ENCODE results near the gene OBP2B.
"Not testable (repeated sequence)": the region's sequence is repeated elsewhere in the genome, so short reads cannot be mapped to it uniquely, and the experiment has no call there.

The OBP2B gene

GRCh38 chr9:133180953-133181352 is 28.1 kb downstream of the OBP2B start:
- H3K9me3 ChIP-seq (ENCODE audit: control extremely low read depth in 1 of 5, control insufficient read depth in 4 of 5, insufficient read depth in 2 of 5, low read depth in 1 of 5, low read length in 4 of 5) = no peaks in the 10 kb centered on the region
- peaks cover 0 to 4% (median 0%) of the 10 kb centered on the region in 5 experiments for H3K27me3 ChIP-seq (replicated peaks in 2 of 5; ENCODE audit: control insufficient read depth in 4 of 5, insufficient read depth in 5 of 5, low read length in 4 of 5)
- no peak overlapping the region for H3K4me3 ChIP-seq (ENCODE audit: control insufficient read depth in 1 of 7, extremely low read depth in 1 of 7, insufficient read depth in 4 of 7, low read depth in 2 of 7, low read length in 6 of 7)
- peaks cover 0 to 12% (median 6%) of the 10 kb centered on the region in 4 experiments for H3K4me1 ChIP-seq (ENCODE audit: control extremely low read depth in 1 of 4, control insufficient read depth in 4 of 4, insufficient read depth in 4 of 4, low read length in 3 of 4)
- ChIA-PET POLR2A (interaction anchor here (0.6 kb wide), 1 partner anchor 10 kb away, joined by 4 read pairs; no protein-coding TSS in a partner anchor), CTCF (interaction anchor here (0.9 to 2.2 kb wide), 10 partner anchors 21 to 190 kb away, joined by 3 to 10 read pairs (median 3); partner anchors contain the start of genes SURF1 and SURF2)
- DNase-seq = no peak
- H3K36me3 ChIP-seq (ENCODE audit: control insufficient read depth in 4 of 4, insufficient read depth in 4 of 4, low read length in 3 of 4) = no peaks in the 10 kb centered on the region
- H3K27ac ChIP-seq (ENCODE audit: insufficient read depth in 1 of 2, low read depth in 1 of 2, low read length in 2 of 2, poor library complexity in 1 of 2, severe bottlenecking in 2 of 2) = no peak overlapping the region
- WGBS (ENCODE audit: insufficient coverage) = 95% methylated on average over 4 of the region's 5 CpGs

- ChIA-PET CTCF (interaction anchor here (0.8 to 2.4 kb wide), 3 partner anchors 11 to 61 kb away, joined by 3 to 10 read pairs (median 4); no protein-coding TSS in a partner anchor), POLR2A (interaction anchor here (0.6 kb wide), 1 partner anchor 911 kb away, joined by 3 read pairs; no protein-coding TSS in a partner anchor)
- no peaks in the 10 kb centered on the region for H3K36me3 ChIP-seq (ENCODE audit: control insufficient read depth in 4 of 4, insufficient read depth in 4 of 4, low read length in 3 of 4)
- 100% methylated on average over 6 of the region's 7 CpGs for WGBS (ENCODE audit: insufficient coverage)
- no peak for DNase-seq
- no peaks in the 10 kb centered on the region for H3K9me3 ChIP-seq (ENCODE audit: control extremely low read depth in 1 of 5, control insufficient read depth in 4 of 5, insufficient read depth in 2 of 5, low read depth in 1 of 5, low read length in 4 of 5)
- H3K4me3 ChIP-seq (ENCODE audit: control insufficient read depth in 1 of 7, extremely low read depth in 1 of 7, insufficient read depth in 4 of 7, low read depth in 2 of 7, low read length in 6 of 7) = no peak overlapping the region
- peaks cover 0 to 1% (median 0%) of the 10 kb centered on the region in 5 experiments for H3K27me3 ChIP-seq (replicated peaks in 2 of 5; ENCODE audit: control insufficient read depth in 4 of 5, insufficient read depth in 5 of 5, low read length in 4 of 5)
- no peak overlapping the region for H3K27ac ChIP-seq (ENCODE audit: insufficient read depth in 1 of 2, low read depth in 1 of 2, low read length in 2 of 2, poor library complexity in 1 of 2, severe bottlenecking in 2 of 2)
- no peaks in the 10 kb centered on the region for H3K4me1 ChIP-seq (ENCODE audit: control extremely low read depth in 1 of 4, control insufficient read depth in 4 of 4, insufficient read depth in 4 of 4, low read length in 3 of 4)
Observed at GRCh38 chr9:133173056-133173455, 36.0 kb downstream of the OBP2B start.

- H3K4me3 ChIP-seq (ENCODE audit: control insufficient read depth in 1 of 7, extremely low read depth in 1 of 7, insufficient read depth in 4 of 7, low read depth in 2 of 7, low read length in 6 of 7) = no peak overlapping the region
- DNase-seq = no peak
- peaks cover 0 to 5% (median 0%) of the 10 kb centered on the region in 4 experiments for H3K4me1 ChIP-seq (ENCODE audit: control extremely low read depth in 1 of 4, control insufficient read depth in 4 of 4, insufficient read depth in 4 of 4, low read length in 3 of 4)
- H3K27me3 ChIP-seq (replicated peaks in 2 of 5; ENCODE audit: control insufficient read depth in 4 of 5, insufficient read depth in 5 of 5, low read length in 4 of 5) = no peaks in the 10 kb centered on the region
- H3K27ac ChIP-seq (ENCODE audit: insufficient read depth in 1 of 2, low read depth in 1 of 2, low read length in 2 of 2, poor library complexity in 1 of 2, severe bottlenecking in 2 of 2) = no peak overlapping the region
- POLR2A ChIA-PET = no interaction called here
- 90% methylated on average over 25 of the region's 29 CpGs for WGBS (ENCODE audit: insufficient coverage)
- H3K36me3 ChIP-seq (ENCODE audit: control insufficient read depth in 4 of 4, insufficient read depth in 4 of 4, low read length in 3 of 4) = no peaks in the 10 kb centered on the region
- CTCF ChIA-PET = interaction anchor here (1.0 to 2.4 kb wide), 2 partner anchors 13 to 14 kb away, joined by 4 to 10 read pairs; no protein-coding TSS in a partner anchor
- no peaks in the 10 kb centered on the region for H3K9me3 ChIP-seq (ENCODE audit: control extremely low read depth in 1 of 5, control insufficient read depth in 4 of 5, insufficient read depth in 2 of 5, low read depth in 1 of 5, low read length in 4 of 5)
Observed at GRCh38 chr9:133171161-133171961, 37.7 kb downstream of the OBP2B start.

GRCh38 chr9:133170716-133171115 is 38.3 kb downstream of the OBP2B start:
- no peaks in the 10 kb centered on the region for H3K9me3 ChIP-seq (ENCODE audit: control extremely low read depth in 1 of 5, control insufficient read depth in 4 of 5, insufficient read depth in 2 of 5, low read depth in 1 of 5, low read length in 4 of 5)
- no peaks in the 10 kb centered on the region for H3K27me3 ChIP-seq (replicated peaks in 2 of 5; ENCODE audit: control insufficient read depth in 4 of 5, insufficient read depth in 5 of 5, low read length in 4 of 5)
- H3K27ac ChIP-seq (ENCODE audit: insufficient read depth in 1 of 2, low read depth in 1 of 2, low read length in 2 of 2, poor library complexity in 1 of 2, severe bottlenecking in 2 of 2) = no peak overlapping the region
- 99% methylated on average over 8 of the region's 11 CpGs for WGBS (ENCODE audit: insufficient coverage)
- no peaks in the 10 kb centered on the region for H3K36me3 ChIP-seq (ENCODE audit: control insufficient read depth in 4 of 4, insufficient read depth in 4 of 4, low read length in 3 of 4)
- CTCF ChIA-PET = interaction anchor here (1.0 to 2.4 kb wide), 2 partner anchors 12 to 15 kb away, joined by 4 to 10 read pairs; no protein-coding TSS in a partner anchor
- POLR2A ChIA-PET = interaction anchor here (0.7 kb wide), 1 partner anchor 10 kb away, joined by 4 read pairs; no protein-coding TSS in a partner anchor
- no peak overlapping the region for H3K4me3 ChIP-seq (ENCODE audit: control insufficient read depth in 1 of 7, extremely low read depth in 1 of 7, insufficient read depth in 4 of 7, low read depth in 2 of 7, low read length in 6 of 7)
- peaks cover 0 to 5% (median 0%) of the 10 kb centered on the region in 4 experiments for H3K4me1 ChIP-seq (ENCODE audit: control extremely low read depth in 1 of 4, control insufficient read depth in 4 of 4, insufficient read depth in 4 of 4, low read length in 3 of 4)
- no peak for DNase-seq

- H3K9me3 ChIP-seq (ENCODE audit: control extremely low read depth in 1 of 5, control insufficient read depth in 4 of 5, insufficient read depth in 2 of 5, low read depth in 1 of 5, low read length in 4 of 5); H3K4me3 ChIP-seq (ENCODE audit: control insufficient read depth in 1 of 7, extremely low read depth in 1 of 7, insufficient read depth in 4 of 7, low read depth in 2 of 7, low read length in 6 of 7); CTCF ChIA-PET; DNase-seq; POLR2A ChIA-PET; H3K4me1 ChIP-seq (ENCODE audit: control extremely low read depth in 1 of 4, control insufficient read depth in 4 of 4, insufficient read depth in 4 of 4, low read length in 3 of 4); H3K27ac ChIP-seq (ENCODE audit: insufficient read depth in 1 of 2, low read depth in 1 of 2, low read length in 2 of 2, poor library complexity in 1 of 2, severe bottlenecking in 2 of 2); H3K27me3 ChIP-seq (replicated peaks in 2 of 5; ENCODE audit: control insufficient read depth in 4 of 5, insufficient read depth in 5 of 5, low read length in 4 of 5); H3K36me3 ChIP-seq (ENCODE audit: control insufficient read depth in 4 of 4, insufficient read depth in 4 of 4, low read length in 3 of 4): not testable (repeated sequence)
- 97% methylated on average over 12 of the region's 12 CpGs for WGBS (ENCODE audit: insufficient coverage)
Observed at GRCh38 chr9:133169687-133170086, 39.4 kb downstream of the OBP2B start.

GRCh38 chr9:133169102-133169501 is 39.9 kb downstream of the OBP2B start:
- over 99% methylated on average over 13 of the region's 13 CpGs for WGBS (ENCODE audit: insufficient coverage)
- H3K4me1 ChIP-seq (ENCODE audit: control extremely low read depth in 1 of 4, control insufficient read depth in 4 of 4, insufficient read depth in 4 of 4, low read length in 3 of 4) = peaks cover 0 to 14% (median 9%) of the 10 kb centered on the region in 4 experiments
- no peaks in the 10 kb centered on the region for H3K36me3 ChIP-seq (ENCODE audit: control insufficient read depth in 4 of 4, insufficient read depth in 4 of 4, low read length in 3 of 4)
- H3K9me3 ChIP-seq (ENCODE audit: control extremely low read depth in 1 of 5, control insufficient read depth in 4 of 5, insufficient read depth in 2 of 5, low read depth in 1 of 5, low read length in 4 of 5) = no peaks in the 10 kb centered on the region
- no peak overlapping the region for H3K27ac ChIP-seq (ENCODE audit: insufficient read depth in 1 of 2, low read depth in 1 of 2, low read length in 2 of 2, poor library complexity in 1 of 2, severe bottlenecking in 2 of 2)
- H3K27me3 ChIP-seq (replicated peaks in 2 of 5; ENCODE audit: control insufficient read depth in 4 of 5, insufficient read depth in 5 of 5, low read length in 4 of 5) = no peaks in the 10 kb centered on the region
- no peak for DNase-seq
- no peak overlapping the region for H3K4me3 ChIP-seq (ENCODE audit: control insufficient read depth in 1 of 7, extremely low read depth in 1 of 7, insufficient read depth in 4 of 7, low read depth in 2 of 7, low read length in 6 of 7)
- CTCF ChIA-PET = interaction anchor here (3.4 kb wide), 1 partner anchor 17 kb away, joined by 14 read pairs; no protein-coding TSS in a partner anchor
- POLR2A ChIA-PET = no interaction called here

- Histone ChIP-seq H3K4me1 (ENCODE audit: control extremely low read depth in 1 of 4, control insufficient read depth in 4 of 4, insufficient read depth in 4 of 4, low read length in 3 of 4) (peaks cover 0 to 19% (median 15%) of the 10 kb centered on the region in 4 experiments), H3K36me3 (ENCODE audit: control insufficient read depth in 4 of 4, insufficient read depth in 4 of 4, low read length in 3 of 4) (no peaks in the 10 kb centered on the region), H3K27me3 (replicated peaks in 2 of 5; ENCODE audit: control insufficient read depth in 4 of 5, insufficient read depth in 5 of 5, low read length in 4 of 5) (no peaks in the 10 kb centered on the region), H3K9me3 (ENCODE audit: control extremely low read depth in 1 of 5, control insufficient read depth in 4 of 5, insufficient read depth in 2 of 5, low read depth in 1 of 5, low read length in 4 of 5) (no peaks in the 10 kb centered on the region), H3K4me3 (ENCODE audit: control insufficient read depth in 1 of 7, extremely low read depth in 1 of 7, insufficient read depth in 4 of 7, low read depth in 2 of 7, low read length in 6 of 7) (no peak overlapping the region), H3K27ac (ENCODE audit: insufficient read depth in 1 of 2, low read depth in 1 of 2, low read length in 2 of 2, poor library complexity in 1 of 2, severe bottlenecking in 2 of 2) (no peak overlapping the region)
- CTCF ChIA-PET = interaction anchor here (3.4 kb wide), 1 partner anchor 18 kb away, joined by 14 read pairs; no protein-coding TSS in a partner anchor
- 92% methylated on average over 2 of the region's 6 CpGs for WGBS (ENCODE audit: insufficient coverage)
- DNase-seq = no peak
- POLR2A ChIA-PET = no interaction called here
Observed at GRCh38 chr9:133168432-133168831, 40.6 kb downstream of the OBP2B start.
